ENCODE measurements around the gene OR51V1.

GRCh38 chr11:5245155-5245554 lies 44.7 kb upstream of the OR51V1 start:
- TF ChIP-seq GATA3 (IDR thresholded peaks at IDR 0.05; ENCODE audit: low read depth, low read length) (no peak), GATA2 (IDR thresholded peaks at IDR 0.05; ENCODE audit: low read depth, low read length) (no peak)
